ENCODE data around the gene SETD7.

Gene SETD7

DNA sequence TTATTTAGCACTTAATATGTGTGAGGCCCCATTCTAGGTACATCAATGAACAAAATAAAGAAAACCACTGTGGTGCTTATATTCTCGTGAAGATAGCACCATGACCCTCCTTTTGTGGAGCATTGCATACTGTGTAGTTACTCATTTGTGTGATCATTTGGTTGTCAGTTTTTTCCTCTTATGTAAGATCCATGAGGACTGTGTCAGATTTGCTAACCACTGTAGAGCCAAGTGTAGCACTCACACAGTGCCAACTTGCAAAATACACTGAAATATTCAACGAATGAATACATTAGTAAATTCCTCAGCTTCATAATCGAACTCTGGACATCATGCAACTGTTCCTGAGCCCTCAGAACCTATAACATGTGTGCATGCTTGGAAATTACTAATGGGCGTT is 29.5 kb upstream of the SETD7 start:
- H3K4me2 ChIP-seq (ENCODE audit: low read depth, low read length), result no peak overlapping the region

DNA sequence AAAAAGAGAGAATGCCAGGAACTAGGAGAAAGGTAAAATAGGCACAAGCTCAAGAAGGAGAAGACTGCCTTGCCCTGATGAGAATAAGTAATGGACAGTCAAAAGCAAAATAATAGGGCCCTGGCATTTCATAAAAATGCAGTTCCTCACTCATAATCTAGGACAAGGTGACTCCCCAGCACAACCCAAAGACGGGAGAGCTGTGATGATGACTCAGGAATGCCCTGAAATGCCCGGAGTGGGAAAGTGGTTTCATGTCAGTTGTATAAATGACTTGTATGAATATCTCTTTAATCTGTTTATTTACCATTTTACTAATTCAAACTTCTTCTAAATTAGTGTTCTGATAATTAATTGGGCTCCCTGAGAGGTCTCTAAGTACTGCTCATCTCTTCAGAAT is 28.8 kb upstream of the SETD7 start:
- Histone ChIP-seq H3F3A (ENCODE audit: insufficient read depth, low read length) (no peaks in the 10 kb centered on the region), H3K4me2 (ENCODE audit: low read depth, low read length) (no peak overlapping the region), H3K9me3 (replicated peaks; ENCODE audit: insufficient read depth, low read length) (no peaks in the 10 kb centered on the region), H3K4me1 (ENCODE audit: low read length) (no peaks in the 10 kb centered on the region), H3K27me3 (replicated peaks; ENCODE audit: insufficient read depth, low read length) (no peaks in the 10 kb centered on the region), H3K4me3 (ENCODE audit: low read length) (no peak overlapping the region), H3K79me2 (ENCODE audit: low read length) (no peaks in the 10 kb centered on the region), H3K27ac (ENCODE audit: low read length) (no peak overlapping the region), H4K20me1 (ENCODE audit: insufficient read depth, low read length) (no peaks in the 10 kb centered on the region), H3K9ac (ENCODE audit: low read length) (no peak overlapping the region), H3K9me2 (replicated peaks; ENCODE audit: insufficient read depth, low read length) (no peaks in the 10 kb centered on the region), H3K36me3 (replicated peaks; ENCODE audit: insufficient read depth, low read length) (no peaks in the 10 kb centered on the region), H2AFZ (ENCODE audit: low read length) (no peak overlapping the region)
- DNase-seq, result no peak
- TF ChIP-seq, protein P1, sequence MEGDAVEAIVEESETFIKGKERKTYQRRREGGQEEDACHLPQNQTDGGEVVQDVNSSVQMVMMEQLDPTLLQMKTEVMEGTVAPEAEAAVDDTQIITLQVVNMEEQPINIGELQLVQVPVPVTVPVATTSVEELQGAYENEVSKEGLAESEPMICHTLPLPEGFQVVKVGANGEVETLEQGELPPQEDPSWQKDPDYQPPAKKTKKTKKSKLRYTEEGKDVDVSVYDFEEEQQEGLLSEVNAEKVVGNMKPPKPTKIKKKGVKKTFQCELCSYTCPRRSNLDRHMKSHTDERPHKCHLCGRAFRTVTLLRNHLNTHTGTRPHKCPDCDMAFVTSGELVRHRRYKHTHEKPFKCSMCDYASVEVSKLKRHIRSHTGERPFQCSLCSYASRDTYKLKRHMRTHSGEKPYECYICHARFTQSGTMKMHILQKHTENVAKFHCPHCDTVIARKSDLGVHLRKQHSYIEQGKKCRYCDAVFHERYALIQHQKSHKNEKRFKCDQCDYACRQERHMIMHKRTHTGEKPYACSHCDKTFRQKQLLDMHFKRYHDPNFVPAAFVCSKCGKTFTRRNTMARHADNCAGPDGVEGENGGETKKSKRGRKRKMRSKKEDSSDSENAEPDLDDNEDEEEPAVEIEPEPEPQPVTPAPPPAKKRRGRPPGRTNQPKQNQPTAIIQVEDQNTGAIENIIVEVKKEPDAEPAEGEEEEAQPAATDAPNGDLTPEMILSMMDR (IDR thresholded peaks at IDR 0.05; ENCODE audit: low read length), result no peak
- TF ChIP-seq EZH2 (optimal IDR thresholded peaks at IDR 0.05; ENCODE audit: low read depth, low read length) (no peak), EZH2phosphoT487 (IDR thresholded peaks at IDR 0.05; ENCODE audit: low read length) (no peak)

More for the DNA sequence above, 29.5 kb upstream of the SETD7 start:
- H3K4me1 ChIP-seq (ENCODE audit: low read length), result no peaks in the 10 kb centered on the region
- no peak for DNase-seq
- no peaks in the 10 kb centered on the region for H3F3A ChIP-seq (ENCODE audit: insufficient read depth, low read length)
- no peak overlapping the region for H3K9ac ChIP-seq (ENCODE audit: low read length)
- no peak overlapping the region for H3K27ac ChIP-seq (ENCODE audit: low read length)
- no peak overlapping the region for H2AFZ ChIP-seq (ENCODE audit: low read length)
- H3K9me3 ChIP-seq (replicated peaks; ENCODE audit: insufficient read depth, low read length), result no peaks in the 10 kb centered on the region
- no peaks in the 10 kb centered on the region for H3K27me3 ChIP-seq (replicated peaks; ENCODE audit: insufficient read depth, low read length)
- H3K9me2 ChIP-seq (replicated peaks; ENCODE audit: insufficient read depth, low read length), result no peaks in the 10 kb centered on the region
- H3K79me2 ChIP-seq (ENCODE audit: low read length), result no peaks in the 10 kb centered on the region
- no peak overlapping the region for H3K4me3 ChIP-seq (ENCODE audit: low read length)
- TF ChIP-seq, protein P1 (IDR thresholded peaks at IDR 0.05; ENCODE audit: low read length), result no peak
- TF ChIP-seq EZH2phosphoT487 (IDR thresholded peaks at IDR 0.05; ENCODE audit: low read length) (no peak), EZH2 (optimal IDR thresholded peaks at IDR 0.05; ENCODE audit: low read depth, low read length) (no peak)
- H3K36me3 ChIP-seq (replicated peaks; ENCODE audit: insufficient read depth, low read length), result no peaks in the 10 kb centered on the region
- no peaks in the 10 kb centered on the region for H4K20me1 ChIP-seq (ENCODE audit: insufficient read depth, low read length)

DNA sequence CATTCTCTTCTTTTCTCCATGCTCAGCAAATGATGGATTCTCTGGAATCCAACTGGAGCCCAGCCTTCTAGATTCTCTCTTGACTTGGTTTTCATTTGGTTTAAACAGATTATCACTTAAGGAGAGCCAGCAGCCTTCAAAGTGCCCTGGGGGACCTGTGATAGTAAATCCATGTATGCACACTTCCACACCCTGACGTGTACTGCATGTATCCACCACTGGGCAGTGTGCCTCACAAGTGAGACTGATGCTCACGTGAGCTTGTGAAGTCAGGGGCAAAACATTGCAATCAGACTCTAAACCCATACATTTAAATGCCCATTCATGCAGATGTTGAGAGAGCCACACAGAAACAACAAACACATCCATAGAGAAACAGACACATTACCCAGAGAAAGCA is 28.0 kb upstream of the SETD7 start:
- Histone ChIP-seq H3K4me1 (ENCODE audit: low read length) (no peaks in the 10 kb centered on the region), H3F3A (ENCODE audit: insufficient read depth, low read length) (no peaks in the 10 kb centered on the region), H3K79me2 (ENCODE audit: low read length) (no peaks in the 10 kb centered on the region), H3K9ac (ENCODE audit: low read length) (no peak overlapping the region), H3K9me3 (replicated peaks; ENCODE audit: insufficient read depth, low read length) (no peaks in the 10 kb centered on the region), H3K4me3 (ENCODE audit: low read length) (no peak overlapping the region), H3K27ac (ENCODE audit: low read length) (no peak overlapping the region), H3K36me3 (replicated peaks; ENCODE audit: insufficient read depth, low read length) (no peaks in the 10 kb centered on the region), H3K27me3 (replicated peaks; ENCODE audit: insufficient read depth, low read length) (no peaks in the 10 kb centered on the region), H2AFZ (ENCODE audit: low read length) (no peak overlapping the region), H4K20me1 (ENCODE audit: insufficient read depth, low read length) (no peaks in the 10 kb centered on the region), H3K9me2 (replicated peaks; ENCODE audit: insufficient read depth, low read length) (no peaks in the 10 kb centered on the region), H3K4me2 (ENCODE audit: low read depth, low read length) (no peak overlapping the region)
- DNase-seq, result no peak
- TF ChIP-seq EZH2phosphoT487 (IDR thresholded peaks at IDR 0.05; ENCODE audit: low read length), result no peak
- no peak for TF ChIP-seq EZH2 (optimal IDR thresholded peaks at IDR 0.05; ENCODE audit: low read depth, low read length)
- TF ChIP-seq, protein P1 (IDR thresholded peaks at IDR 0.05; ENCODE audit: low read length), result no peak

Data from MM.1S (cell line).